SH-SY5Y (cell line): ENCODE measurements around the gene TRMT44.

Experiments
- GATA2 ChIP-seq: IDR thresholded peaks from 2 replicates; pipeline ENCODE4 v1.6.1; 2011; ENCODE audit warnings: mild to moderate bottlenecking, low read depth, low read length
- GATA3 ChIP-seq: IDR thresholded peaks from 2 replicates; pipeline ENCODE4 v1.6.1; 2011; ENCODE audit warnings: low read depth, mild to moderate bottlenecking, low read length, moderate library complexity

- TF ChIP-seq GATA2 (no peak), GATA3 (no peak)
These were observed 67.0 kb downstream of the TRMT44 start for GRCh38 chr4:8507624-8508023.
